Superior temporal gyrus (tissue), 1 donor: ENCODE measurements around the gene ABCC5.
"Not testable (repeated sequence)": the region's sequence is repeated elsewhere in the genome, so short reads cannot be mapped to it uniquely, and the experiment has no call there.

Experiments used
- DNase-seq: peaks from one replicate; pipeline ENCODE4 v3.0.0-alpha.2; 2016; ENCODE audit errors: extremely low spot score

The ABCC5 gene

DNA sequence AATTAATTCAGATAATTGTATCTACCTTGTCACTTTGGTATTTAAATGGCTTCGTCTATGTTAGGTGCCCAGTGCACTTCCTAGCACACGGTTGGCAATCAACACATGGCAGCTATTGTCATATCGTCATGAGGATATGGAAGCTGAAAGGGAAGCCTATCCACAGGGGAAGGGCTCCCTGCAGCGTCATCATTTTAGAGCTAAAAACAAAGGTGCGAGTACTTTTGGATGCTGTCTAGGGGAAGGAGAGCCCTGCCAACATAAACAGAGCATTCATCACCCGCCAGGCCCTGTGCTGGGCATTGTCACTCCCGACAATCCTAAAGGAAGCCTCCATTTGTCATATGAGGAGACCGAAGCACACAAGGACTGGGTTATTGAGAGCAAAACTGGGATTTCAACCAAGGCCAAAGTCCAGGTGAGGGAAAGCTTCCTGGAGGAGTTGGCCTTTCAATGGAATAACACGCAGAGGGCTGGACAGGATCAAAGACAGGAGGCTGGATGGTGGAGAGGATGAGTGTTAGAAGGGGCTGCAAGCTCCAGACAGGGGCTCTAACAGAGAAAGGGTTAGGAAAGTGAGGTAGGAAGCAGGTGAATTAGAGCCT, 125.0 kb downstream of the ABCC5 start:
- DNase-seq, result no peak

DNA sequence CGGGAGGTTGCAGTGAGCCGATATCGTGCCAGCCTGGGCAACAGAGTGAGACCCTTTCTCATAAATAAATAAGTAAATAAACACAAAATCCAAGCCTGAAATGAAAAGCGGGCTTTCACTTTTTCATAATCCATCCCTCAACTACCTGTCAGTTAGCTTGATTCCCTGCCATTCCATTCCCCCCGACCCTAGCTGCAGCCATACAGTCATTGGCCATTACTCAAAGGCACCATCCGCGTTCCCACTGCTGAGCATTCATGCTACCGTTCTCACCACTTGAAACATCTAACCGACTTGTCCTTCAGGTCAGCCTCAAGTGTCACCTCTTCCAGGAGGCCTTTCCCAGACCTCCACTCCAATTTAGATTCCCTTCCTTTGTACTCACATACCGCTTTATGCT, 131.9 kb downstream of the ABCC5 start:
- no peak for DNase-seq

DNA sequence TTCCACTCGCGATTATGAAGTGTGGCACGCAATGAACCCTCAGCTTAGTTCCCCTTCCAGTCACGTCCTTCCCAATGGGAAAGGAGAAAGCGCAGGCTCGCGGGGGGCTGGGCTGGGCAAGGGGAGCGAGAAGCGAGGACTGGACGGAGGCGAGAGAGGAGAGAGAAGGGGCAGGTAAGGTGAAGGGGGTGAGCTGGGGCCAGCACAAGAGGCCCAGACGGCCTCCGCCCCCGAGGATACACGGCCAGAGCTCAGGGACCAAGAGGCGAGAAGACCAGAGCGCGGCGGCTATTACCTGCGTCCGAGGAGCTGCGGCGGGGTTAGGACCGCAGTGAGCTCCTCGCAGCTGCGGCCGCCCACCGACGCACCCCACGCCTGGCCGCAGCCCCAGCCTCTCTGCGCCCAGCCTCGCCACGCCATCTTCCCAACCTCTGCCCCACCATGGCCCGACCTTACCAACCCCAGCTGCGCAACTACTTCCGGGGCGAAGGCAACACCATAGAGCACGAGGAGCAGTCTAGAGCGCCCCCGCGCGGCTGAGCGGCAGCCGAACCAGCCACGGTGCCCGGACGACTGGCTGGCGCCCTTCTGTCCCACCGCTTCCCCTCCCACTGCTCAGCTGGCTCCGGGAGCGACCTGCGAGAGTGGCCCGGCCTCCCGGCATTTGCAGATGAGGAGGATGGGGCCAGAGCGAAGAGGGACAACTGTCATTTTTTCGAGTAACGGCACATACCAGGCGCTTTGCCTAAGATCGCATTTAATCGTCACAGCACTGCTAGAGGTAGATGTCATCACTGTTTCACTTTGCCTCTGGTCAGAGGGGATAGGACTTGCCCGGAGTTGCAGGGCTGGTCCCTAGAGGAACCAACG, 133.0 kb downstream of the ABCC5 start, which contains the start of gene PARL:
PARL (minus strand) TSS at position 454 of the 870 bp plus-strand sequence; CDS start at position 420, 34 bp downstream.
- peak; percentile 97 for DNase-seq

DNA sequence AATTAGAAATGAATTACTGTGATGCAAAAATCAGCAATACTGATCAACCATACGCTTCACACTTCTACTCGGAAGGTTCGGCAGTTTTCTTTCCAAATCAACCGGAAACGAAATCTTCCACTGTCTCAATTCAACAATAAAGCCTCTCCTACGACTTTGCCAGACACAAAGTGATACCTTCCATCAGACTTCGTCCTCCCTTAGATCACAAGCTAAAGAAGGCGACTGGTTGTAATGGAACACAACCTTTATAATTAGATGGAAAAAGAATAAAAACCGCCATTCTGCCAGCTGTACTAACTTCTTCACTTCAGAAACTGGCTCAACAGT, 133.6 kb downstream of the ABCC5 start:
- no peak for DNase-seq

DNA sequence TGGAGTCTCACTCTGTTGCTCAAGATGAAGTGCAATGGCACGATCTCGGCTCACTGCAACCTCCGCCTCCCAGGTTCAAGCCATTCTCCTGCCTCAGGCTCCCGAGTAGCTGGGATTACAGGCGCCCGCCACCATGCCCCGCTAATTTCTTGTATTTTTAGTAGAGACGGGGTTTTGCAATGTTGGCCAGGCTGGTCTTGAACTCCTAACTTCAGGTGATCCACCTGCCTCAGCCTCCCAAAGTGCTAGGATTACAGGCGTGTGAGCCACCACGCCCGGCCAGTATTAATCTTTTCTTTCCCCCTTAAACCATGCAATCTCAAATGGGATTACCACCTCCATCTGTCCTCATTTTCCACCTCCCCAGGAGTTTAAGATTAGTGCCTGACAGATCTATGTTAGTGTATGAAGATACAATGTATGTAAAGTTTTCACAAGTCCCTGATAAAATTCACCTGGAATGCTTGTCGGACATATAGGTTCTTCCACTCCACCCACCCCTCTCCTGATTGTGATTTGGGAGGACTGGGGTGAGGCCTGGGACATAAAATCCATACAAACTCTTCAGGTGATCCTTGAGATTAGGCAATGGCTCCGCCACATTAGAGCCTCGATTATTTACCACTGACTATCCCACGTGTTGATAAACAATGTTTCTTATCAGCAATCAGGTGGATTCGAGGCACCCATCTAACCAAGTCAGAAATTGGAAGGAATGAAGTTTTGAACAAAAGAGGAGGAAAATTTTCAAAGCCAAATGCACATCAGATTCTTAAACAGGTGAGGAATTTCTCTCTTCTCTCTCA, 134.2 kb downstream of the ABCC5 start:
- DNase-seq, result no peak

DNA sequence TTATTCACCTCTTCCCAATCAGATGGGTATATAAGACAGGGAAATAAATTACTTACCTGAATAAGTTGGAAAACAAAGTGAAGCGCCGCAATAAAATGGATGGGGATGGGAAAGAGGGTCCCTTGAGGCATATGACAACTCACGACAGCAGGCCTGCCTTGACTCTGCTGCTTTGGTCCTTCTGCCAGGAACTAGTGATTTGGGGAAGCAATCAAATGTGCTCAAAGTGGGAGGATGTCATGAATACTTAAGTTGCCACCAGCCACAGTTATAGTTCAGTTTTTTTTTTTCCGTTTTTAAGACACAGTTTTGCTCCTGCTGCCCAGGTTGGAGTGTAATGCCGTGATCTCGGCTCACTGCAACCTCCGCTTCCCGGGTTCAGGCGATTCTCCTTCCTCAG, 137.6 kb downstream of the ABCC5 start:
- DNase-seq, result no peak

DNA sequence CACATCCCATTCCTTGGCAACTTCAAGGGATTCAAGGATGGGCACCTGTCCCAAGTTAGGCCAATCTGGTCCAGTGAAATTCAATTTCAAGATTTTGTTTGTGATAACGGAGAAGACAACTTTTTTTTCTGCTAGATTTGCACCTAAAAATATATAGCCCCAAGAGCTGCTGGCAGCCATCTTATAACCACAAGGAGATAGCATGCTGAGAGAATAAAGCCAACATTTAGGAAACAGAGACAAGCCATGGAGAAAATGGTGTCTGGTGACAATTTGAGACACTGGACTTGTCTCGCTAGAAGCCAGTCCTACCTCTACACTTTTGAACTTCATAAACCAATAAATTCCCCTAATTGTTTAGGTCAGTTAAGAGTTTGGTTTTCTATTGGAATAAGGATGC, 138.4 kb downstream of the ABCC5 start:
- DNase-seq, result no peak

DNA sequence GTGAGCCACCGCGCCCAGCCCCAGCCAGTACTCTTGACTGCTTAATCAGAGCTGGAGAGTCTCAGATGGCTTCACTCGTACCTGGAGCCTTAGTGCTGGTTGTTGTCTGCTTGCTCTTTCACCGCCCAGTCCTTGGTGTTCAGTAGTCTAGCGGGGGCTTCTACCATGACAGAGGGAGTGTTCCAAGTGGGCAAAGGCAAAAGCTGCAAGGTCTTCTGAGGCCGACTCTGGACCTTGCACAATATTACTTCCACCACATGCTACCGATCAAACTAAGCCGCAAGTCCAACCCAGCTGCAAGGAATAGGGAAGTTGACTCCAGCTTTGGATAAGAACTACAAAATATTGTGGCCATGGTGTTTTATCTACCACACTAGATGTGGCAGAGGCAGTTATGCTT, 139.6 kb downstream of the ABCC5 start:
- DNase-seq, result no peak

DNA sequence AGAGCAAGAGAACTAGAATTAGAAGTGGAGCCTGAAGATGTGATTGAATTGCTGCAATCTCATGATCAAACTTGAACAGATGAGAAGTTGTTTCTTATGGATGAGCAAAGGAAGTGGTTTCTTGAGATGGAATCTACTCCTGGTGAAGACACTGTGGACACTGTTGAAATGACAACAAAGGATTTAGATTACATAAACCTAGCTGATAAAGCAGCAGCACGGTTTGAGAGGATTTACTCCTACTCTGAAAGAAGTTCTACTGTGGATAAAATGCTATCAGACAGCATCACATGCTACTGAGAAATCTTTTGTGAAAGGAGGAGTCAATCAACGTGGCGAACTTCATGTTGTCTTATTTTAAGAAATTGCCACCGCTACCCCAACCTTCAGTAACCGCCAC, 140.5 kb downstream of the ABCC5 start:
- not testable (repeated sequence) for DNase-seq

DNA sequence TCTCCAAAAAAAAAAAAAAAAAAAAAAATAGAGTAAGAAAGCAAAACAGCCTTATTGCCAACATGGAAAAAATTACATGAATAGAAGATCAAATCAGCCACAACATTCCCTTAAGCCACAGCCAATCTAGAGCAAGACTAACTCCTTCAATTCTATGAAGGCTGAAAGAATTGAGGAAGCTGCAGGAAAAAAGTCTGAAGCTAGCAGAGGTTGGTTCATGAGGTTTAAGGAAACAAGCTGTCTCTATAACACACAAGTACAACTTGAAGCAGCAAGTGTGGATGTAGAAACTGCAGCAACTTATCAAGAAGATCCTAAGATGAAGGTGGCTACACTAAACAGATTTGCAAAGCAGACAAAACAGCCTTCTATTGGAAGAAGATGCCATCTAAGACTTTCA, 142.3 kb downstream of the ABCC5 start:
- DNase-seq, result no peak

DNA sequence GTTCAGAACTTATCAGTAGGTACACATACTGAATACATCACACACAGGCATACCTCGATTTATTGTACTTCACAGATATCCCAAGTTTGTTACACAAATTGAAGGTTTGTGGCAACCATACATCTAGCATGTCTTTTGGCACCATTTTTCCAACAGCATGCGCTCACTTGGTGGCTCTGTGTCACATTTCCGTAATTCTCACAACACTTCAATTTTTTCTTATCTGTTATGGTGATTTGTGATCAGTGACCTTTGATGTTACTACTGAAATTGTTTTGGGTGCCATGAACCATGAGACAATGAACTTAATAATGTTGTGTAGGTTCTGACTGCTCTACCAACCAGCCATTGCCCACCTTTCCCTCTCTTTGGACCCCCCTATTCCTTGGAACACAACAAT, 143.8 kb downstream of the ABCC5 start:
- no peak for DNase-seq

DNA sequence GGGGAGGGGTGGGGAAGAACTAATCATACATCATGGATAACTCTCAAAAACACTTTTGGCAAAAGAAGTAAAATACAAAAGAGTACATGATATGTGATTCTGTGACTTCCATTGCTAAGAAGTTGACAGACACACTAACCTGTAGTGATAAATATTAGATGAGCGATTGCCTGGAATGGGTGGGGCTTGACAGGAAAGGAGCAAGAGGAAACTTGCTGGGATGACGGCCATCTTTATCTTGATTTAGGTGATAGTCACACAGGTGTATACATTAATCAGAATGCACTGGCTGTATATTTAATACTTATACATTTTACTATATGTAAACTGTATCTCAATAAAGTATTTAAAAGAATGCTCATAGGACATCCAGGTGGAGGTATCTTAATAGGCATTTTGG, 146.1 kb downstream of the ABCC5 start:
- no peak for DNase-seq

DNA sequence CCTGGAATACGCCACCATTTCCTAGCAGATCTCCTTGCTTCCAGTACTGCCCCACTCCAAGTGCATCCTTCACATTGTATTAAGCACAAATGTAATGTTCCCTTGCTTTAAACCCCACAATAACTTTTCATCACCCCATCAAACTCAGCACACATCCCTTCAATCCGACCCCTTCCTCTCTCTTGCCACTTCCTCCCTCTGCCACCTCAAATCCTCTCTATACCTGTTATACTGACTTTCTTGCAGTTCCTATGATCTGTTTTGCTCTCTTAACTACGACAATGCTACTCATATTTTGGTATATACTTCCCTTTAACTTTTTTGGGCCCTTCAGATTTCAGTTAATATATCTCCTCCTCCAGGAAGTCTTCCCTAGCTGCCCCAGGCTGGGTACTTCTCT, 147.1 kb downstream of the ABCC5 start:
- no peak for DNase-seq
